NCI-H510A treated with DMSO at 0.1 percent for 48 hours (cell line): Measurements from ENCODE around the gene OR4F6.

ENCODE experiments used
- DNase-seq: peaks from one replicate; lab custom pipeline; 2025; lab: John Stamatoyannopoulos, UW

The OR4F6 gene

GRCh38 chr15:101804941-101805340, 1.6 kb downstream of the OR4F6 start:
- no peak for DNase-seq

- DNase-seq: no peak
These were observed 2.5 kb downstream of the OR4F6 start for GRCh38 chr15:101805605-101806345.

- no peak for DNase-seq
These were observed 4.1 kb downstream of the OR4F6 start for GRCh38 chr15:101807345-101807945.

GRCh38 chr15:101808201-101808600, 4.9 kb downstream of the OR4F6 start:
- DNase-seq: no peak

- DNase-seq: no peak
These were observed 7.1 kb downstream of the OR4F6 start for GRCh38 chr15:101810456-101810855.

- DNase-seq: no peak
These were observed 7.6 kb downstream of the OR4F6 start for GRCh38 chr15:101810876-101811275.

- DNase-seq: no peak
These were observed 8.6 kb downstream of the OR4F6 start, which contains the start of gene OR4F15 for GRCh38 chr15:101811902-101812301. Gene OR4F15 (plus strand): TSS chr15:101812202. CDS start chr15:101818187, 5,985 bp downstream.

- DNase-seq: no peak
These were observed 10.7 kb downstream of the OR4F6 start for GRCh38 chr15:101813803-101814534.

- no peak for DNase-seq
These were observed 17.5 kb downstream of the OR4F6 start for GRCh38 chr15:101820781-101821180.

- DNase-seq: no peak
These were observed 23.9 kb downstream of the OR4F6 start for GRCh38 chr15:101827257-101827656.

- DNase-seq: no peak
These were observed 25.5 kb downstream of the OR4F6 start for GRCh38 chr15:101828774-101829173.

- DNase-seq: no peak
These were observed 38.3 kb downstream of the OR4F6 start for GRCh38 chr15:101841656-101842055.

- DNase-seq: no peak
These were observed 41.6 kb downstream of the OR4F6 start for GRCh38 chr15:101844916-101845315.

- DNase-seq: no peak
These were observed 49.0 kb downstream of the OR4F6 start for GRCh38 chr15:101852356-101852755.
